ENCODE data around the gene CYP4F8.
"Not testable (repeated sequence)": the region's sequence is repeated elsewhere in the genome, so short reads cannot be mapped to it uniquely, and the experiment has no call there.

Gene CYP4F8

GRCh38 chr19:15644816-15645215, 29.8 kb downstream of the CYP4F8 start:
- FAIRE-seq = no peak

- no peak for FAIRE-seq
Observed at GRCh38 chr19:15649526-15649925, 34.5 kb downstream of the CYP4F8 start.

GRCh38 chr19:15650123-15650522, 35.1 kb downstream of the CYP4F8 start:
- FAIRE-seq = not testable (repeated sequence)

GRCh38 chr19:15651791-15652190, 36.8 kb downstream of the CYP4F8 start:
- no peak for FAIRE-seq

- no peak for FAIRE-seq
Observed at GRCh38 chr19:15652559-15653278, 37.7 kb downstream of the CYP4F8 start.

GRCh38 chr19:15656467-15656866, 41.4 kb downstream of the CYP4F8 start:
- no peak for FAIRE-seq

GRCh38 chr19:15663247-15663646, 48.2 kb downstream of the CYP4F8 start:
- FAIRE-seq = no peak

- no peak for FAIRE-seq
Observed at GRCh38 chr19:15666186-15666585, 51.2 kb downstream of the CYP4F8 start.

GRCh38 chr19:15666883-15667282, 51.9 kb downstream of the CYP4F8 start:
- FAIRE-seq = no peak

GRCh38 chr19:15669440-15669839, 54.4 kb downstream of the CYP4F8 start:
- FAIRE-seq = no peak

- no peak for FAIRE-seq
Observed at GRCh38 chr19:15669891-15670290, 54.9 kb downstream of the CYP4F8 start.

- FAIRE-seq = no peak
Observed at GRCh38 chr19:15671237-15671821, 56.3 kb downstream of the CYP4F8 start.

- no peak for FAIRE-seq
Observed at GRCh38 chr19:15671891-15672579, 57.0 kb downstream of the CYP4F8 start.

GRCh38 chr19:15672580-15673175, 57.7 kb downstream of the CYP4F8 start, which contains the start of gene CYP4F12:
CYP4F12 (plus strand) TSS chr19:15673087; CDS start chr19:15673530, 443 bp downstream.
- FAIRE-seq = peak; percentile 45

GRCh38 chr19:15673176-15673654, 58.2 kb downstream of the CYP4F8 start:
- FAIRE-seq = no peak

GRCh38 chr19:15675560-15675959, 60.5 kb downstream of the CYP4F8 start:
- no peak for FAIRE-seq

- FAIRE-seq = no peak
Observed at GRCh38 chr19:15679089-15679488, 64.1 kb downstream of the CYP4F8 start.

- FAIRE-seq = not testable (repeated sequence)
Observed at GRCh38 chr19:15679865-15680264, 64.8 kb downstream of the CYP4F8 start.
